ENCODE measurements around the gene TELO2. TPM values are rescaled to one million over a fixed set of nuclear protein-coding genes. Genes with fewer than 3 reads are reported as not detected.

TELO2 gene
- polyA plus RNA-seq, 2 of the 4 experiments (the other 2 are of a cell fraction): 10.6 to 34.8 TPM

- no peaks in the 10 kb centered on the region for H3K4me1 ChIP-seq
- H3K4me3 ChIP-seq: no peak overlapping the region
- ATAC-seq (no peak), DNase-seq (ENCODE audit: low read depth in 1 of 2, low spot score in 1 of 2) (no peak), FAIRE-seq (no peak)
- 92% methylated on average over 8 of the region's 11 CpGs for WGBS (ENCODE audit: missing lambda C conversion rate)
- H3K9me3 ChIP-seq: no peaks in the 10 kb centered on the region
- H3K4me2 ChIP-seq: no peak overlapping the region
- TF ChIP-seq EHF (CRISPR knock-in tag; IDR thresholded peaks at IDR 0.05) (no peak), HMGXB4 (CRISPR knock-in tag; IDR thresholded peaks at IDR 0.05; ENCODE audit: borderline replicate concordance) (no peak), MAFK (IDR thresholded peaks at IDR 0.05; ENCODE audit: partially characterized antibody) (no peak), HOXB5 (CRISPR knock-in tag; IDR thresholded peaks at IDR 0.05) (no peak), BCL3 (IDR thresholded peaks at IDR 0.05) (no peak), RFX5 (IDR thresholded peaks at IDR 0.05) (no peak), HOXA7 (CRISPR knock-in tag; IDR thresholded peaks at IDR 0.05) (no peak), KDM1A (IDR thresholded peaks at IDR 0.05; ENCODE audit: low read depth) (no peak)
- H3K27ac ChIP-seq: no peak overlapping the region
- POLR2A ChIA-PET: no interaction called here
- CTCF ChIA-PET: no interaction called here
These were observed 45.2 kb upstream of the TELO2 start for GRCh38 chr16:1447965-1448364.

GRCh38 chr16:1448536-1449116 lies 44.5 kb upstream of the TELO2 start:
- ChIA-PET POLR2A (no interaction called here), CTCF (no interaction called here)
- H3K4me2 ChIP-seq: no peak overlapping the region
- no peak for DNase-seq (ENCODE audit: low read depth in 1 of 2, low spot score in 1 of 2)
- no peak overlapping the region for H3K27ac ChIP-seq
- no peak for TF ChIP-seq FOXS1 (CRISPR knock-in tag; IDR thresholded peaks at IDR 0.05)
- no peak for TF ChIP-seq REST (IDR thresholded peaks at IDR 0.05)
- TF ChIP-seq FOSB (CRISPR knock-in tag; IDR thresholded peaks at IDR 0.05): no peak
- no peak for TF ChIP-seq HMGXB4 (CRISPR knock-in tag; IDR thresholded peaks at IDR 0.05; ENCODE audit: borderline replicate concordance)
- TF ChIP-seq GATA3 (IDR thresholded peaks at IDR 0.05; ENCODE audit: borderline replicate concordance): no peak
- TF ChIP-seq ELK1 (IDR thresholded peaks at IDR 0.05; ENCODE audit: low read depth, low read length): no peak
- no peak for TF ChIP-seq MAFK (IDR thresholded peaks at IDR 0.05; ENCODE audit: partially characterized antibody)
- no peak for TF ChIP-seq RAD21 (conservative IDR thresholded peaks at IDR 0.05 in 1 of 2, IDR thresholded peaks at IDR 0.05 in 1 of 2)
- no peak for TF ChIP-seq TFCP2L1 (CRISPR knock-in tag; IDR thresholded peaks at IDR 0.05)
- TF ChIP-seq RCOR1 (IDR thresholded peaks at IDR 0.05; ENCODE audit: low read depth, low read length): no peak
- no peak for TF ChIP-seq MAX (IDR thresholded peaks at IDR 0.05)
- no peak for TF ChIP-seq HOXB13 (CRISPR knock-in tag; IDR thresholded peaks at IDR 0.05; ENCODE audit: low read depth)
- no peak for TF ChIP-seq CEBPB (IDR thresholded peaks at IDR 0.05)
- H3K4me1 ChIP-seq: no peaks in the 10 kb centered on the region
- no peak for ATAC-seq
- no peaks in the 10 kb centered on the region for H3K9me3 ChIP-seq
- FAIRE-seq: no peak
- no peak overlapping the region for H3K4me3 ChIP-seq
- WGBS (ENCODE audit: missing lambda C conversion rate): 96% methylated on average over 17 of the region's 30 CpGs

Data from A549 (cell line).